WTC11 (cell line): ENCODE measurements around the gene FAM47E.

Experiments used
- CBFB ChIP-seq: sonication (generic); formaldehyde crosslinking; IDR thresholded peaks from 2 replicates; pipeline ENCODE4 v1.8.1; 2022; ENCODE audit warnings: mild to moderate bottlenecking, low read depth, missing genetic modification reagents
- GABPB1 ChIP-seq: sonication (generic); formaldehyde crosslinking; IDR thresholded peaks from 2 replicates; pipeline ENCODE4 v1.8.1; 2023; ENCODE audit warnings: mild to moderate bottlenecking, missing genetic modification reagents
- TCF7 ChIP-seq: sonication (generic); formaldehyde crosslinking; IDR thresholded peaks from 2 replicates; pipeline ENCODE4 v1.8.0; 2022; ENCODE audit warnings: mild to moderate bottlenecking, low read depth, missing genetic modification reagents, moderate library complexity
- TF ChIP-seq, protein P1 (sequence below): fragments of 200-600 bp; IDR thresholded peaks from 2 replicates; pipeline ENCODE4 v1.8.0; 2022; ENCODE audit warnings: antibody characterized with exemption
- TF ChIP-seq, protein P2 (sequence below): sonication (generic); formaldehyde crosslinking; conservative IDR thresholded peaks from 2 replicates; pipeline ENCODE4 v1.8.1; 2023; ENCODE audit warnings: mild to moderate bottlenecking, low read depth, missing genetic modification reagents, moderate library complexity
- TF ChIP-seq, protein P3 (sequence below): fragments of 250-450 bp; sonication (Bioruptor Pico); IDR thresholded peaks from 2 replicates; pipeline ENCODE4 v1.9.0; 2021; ENCODE audit warnings: mild to moderate bottlenecking

DNA sequence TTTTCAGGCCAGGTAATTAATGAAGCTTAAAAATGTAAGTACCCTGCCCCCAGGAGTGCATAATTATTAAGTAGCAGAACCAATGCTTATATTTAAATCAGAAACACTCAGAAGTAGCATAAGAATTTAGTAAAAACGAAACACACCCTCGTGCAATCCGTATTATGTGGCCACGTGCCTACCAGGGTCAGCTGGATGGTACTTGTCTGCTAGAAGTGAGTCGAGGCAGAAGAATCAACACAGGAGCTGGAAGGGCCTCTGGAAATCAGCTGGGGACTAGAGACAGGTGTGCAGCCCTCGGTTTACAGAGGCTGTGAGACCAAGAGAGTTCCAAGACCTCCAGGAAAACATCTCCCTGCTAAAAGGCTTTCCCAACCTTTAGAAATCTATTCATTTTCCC lies 559 bp upstream of the FAM47E start:
- TF ChIP-seq, protein P1, sequence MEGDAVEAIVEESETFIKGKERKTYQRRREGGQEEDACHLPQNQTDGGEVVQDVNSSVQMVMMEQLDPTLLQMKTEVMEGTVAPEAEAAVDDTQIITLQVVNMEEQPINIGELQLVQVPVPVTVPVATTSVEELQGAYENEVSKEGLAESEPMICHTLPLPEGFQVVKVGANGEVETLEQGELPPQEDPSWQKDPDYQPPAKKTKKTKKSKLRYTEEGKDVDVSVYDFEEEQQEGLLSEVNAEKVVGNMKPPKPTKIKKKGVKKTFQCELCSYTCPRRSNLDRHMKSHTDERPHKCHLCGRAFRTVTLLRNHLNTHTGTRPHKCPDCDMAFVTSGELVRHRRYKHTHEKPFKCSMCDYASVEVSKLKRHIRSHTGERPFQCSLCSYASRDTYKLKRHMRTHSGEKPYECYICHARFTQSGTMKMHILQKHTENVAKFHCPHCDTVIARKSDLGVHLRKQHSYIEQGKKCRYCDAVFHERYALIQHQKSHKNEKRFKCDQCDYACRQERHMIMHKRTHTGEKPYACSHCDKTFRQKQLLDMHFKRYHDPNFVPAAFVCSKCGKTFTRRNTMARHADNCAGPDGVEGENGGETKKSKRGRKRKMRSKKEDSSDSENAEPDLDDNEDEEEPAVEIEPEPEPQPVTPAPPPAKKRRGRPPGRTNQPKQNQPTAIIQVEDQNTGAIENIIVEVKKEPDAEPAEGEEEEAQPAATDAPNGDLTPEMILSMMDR, result no peak
- TF ChIP-seq, protein P2, sequence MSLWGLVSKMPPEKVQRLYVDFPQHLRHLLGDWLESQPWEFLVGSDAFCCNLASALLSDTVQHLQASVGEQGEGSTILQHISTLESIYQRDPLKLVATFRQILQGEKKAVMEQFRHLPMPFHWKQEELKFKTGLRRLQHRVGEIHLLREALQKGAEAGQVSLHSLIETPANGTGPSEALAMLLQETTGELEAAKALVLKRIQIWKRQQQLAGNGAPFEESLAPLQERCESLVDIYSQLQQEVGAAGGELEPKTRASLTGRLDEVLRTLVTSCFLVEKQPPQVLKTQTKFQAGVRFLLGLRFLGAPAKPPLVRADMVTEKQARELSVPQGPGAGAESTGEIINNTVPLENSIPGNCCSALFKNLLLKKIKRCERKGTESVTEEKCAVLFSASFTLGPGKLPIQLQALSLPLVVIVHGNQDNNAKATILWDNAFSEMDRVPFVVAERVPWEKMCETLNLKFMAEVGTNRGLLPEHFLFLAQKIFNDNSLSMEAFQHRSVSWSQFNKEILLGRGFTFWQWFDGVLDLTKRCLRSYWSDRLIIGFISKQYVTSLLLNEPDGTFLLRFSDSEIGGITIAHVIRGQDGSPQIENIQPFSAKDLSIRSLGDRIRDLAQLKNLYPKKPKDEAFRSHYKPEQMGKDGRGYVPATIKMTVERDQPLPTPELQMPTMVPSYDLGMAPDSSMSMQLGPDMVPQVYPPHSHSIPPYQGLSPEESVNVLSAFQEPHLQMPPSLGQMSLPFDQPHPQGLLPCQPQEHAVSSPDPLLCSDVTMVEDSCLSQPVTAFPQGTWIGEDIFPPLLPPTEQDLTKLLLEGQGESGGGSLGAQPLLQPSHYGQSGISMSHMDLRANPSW, result no peak
- TF ChIP-seq CBFB (CRISPR knock-in tag) (no peak), TCF7 (CRISPR knock-in tag) (no peak), GABPB1 (CRISPR knock-in tag) (no peak)
- TF ChIP-seq, protein P3, sequence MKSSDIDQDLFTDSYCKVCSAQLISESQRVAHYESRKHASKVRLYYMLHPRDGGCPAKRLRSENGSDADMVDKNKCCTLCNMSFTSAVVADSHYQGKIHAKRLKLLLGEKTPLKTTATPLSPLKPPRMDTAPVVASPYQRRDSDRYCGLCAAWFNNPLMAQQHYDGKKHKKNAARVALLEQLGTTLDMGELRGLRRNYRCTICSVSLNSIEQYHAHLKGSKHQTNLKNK (CRISPR knock-in tag), result no peak
